ENCODE measurements around the gene SORL1. TPM values are rescaled to one million over a fixed set of nuclear protein-coding genes. Genes with fewer than 3 reads are reported as not detected.

The SORL1 gene
- total RNA-seq, 1 experiment from 2014 or later: 6.1 TPM

DNA sequence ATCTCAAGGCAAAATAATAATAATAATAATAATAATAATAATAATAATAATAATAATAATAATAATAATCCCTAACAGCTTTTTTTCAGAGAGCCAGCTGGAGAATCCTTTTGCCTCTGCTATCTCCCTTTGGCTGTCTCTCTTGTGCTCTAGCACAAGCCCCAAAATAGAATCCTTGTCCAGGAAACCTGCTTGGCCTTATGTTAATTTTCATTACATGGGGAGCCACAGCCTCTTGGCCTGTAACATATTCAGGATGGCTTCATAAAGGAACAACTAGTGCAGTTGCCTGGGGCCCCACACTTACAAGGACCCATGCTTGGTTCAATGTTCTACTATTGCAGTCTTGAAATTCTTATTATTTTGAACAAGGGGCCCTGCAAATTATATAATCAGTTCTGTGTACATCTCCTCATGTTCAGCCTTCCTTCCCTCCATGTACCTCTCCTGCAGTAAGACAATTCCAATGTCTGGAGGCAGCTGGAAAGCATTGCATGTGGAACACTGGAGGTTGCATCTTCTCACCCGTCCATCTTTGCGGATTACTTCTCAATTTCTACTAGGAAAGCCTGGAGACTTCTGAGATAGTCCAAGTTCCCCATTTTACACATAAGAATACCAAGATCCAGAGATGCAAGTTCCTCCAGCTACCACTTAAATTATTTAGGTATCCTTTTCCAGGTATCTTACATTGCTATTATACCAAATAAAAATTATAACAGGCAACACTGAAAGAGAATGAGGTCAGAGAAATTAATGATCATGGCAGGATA, 37.8 kb upstream of the SORL1 start:
- BruUV-seq (replicated peaks): no TSS peak
- Mint-ChIP-seq H3K27ac (ENCODE audit: unreplicated experiment) (no peak overlapping the region), H3K4me3 (ENCODE audit: low read depth, unreplicated experiment) (no peak overlapping the region), H3K4me1 (ENCODE audit: low read depth, unreplicated experiment) (peaks cover 8% of the 10 kb centered on the region), H3K9me3 (ENCODE audit: low read depth, unreplicated experiment) (no peaks in the 10 kb centered on the region), H3K36me3 (ENCODE audit: insufficient read depth, unreplicated experiment) (no peaks in the 10 kb centered on the region), H3K27me3 (ENCODE audit: unreplicated experiment) (no peaks in the 10 kb centered on the region)
- DNase-seq: no peak
- CTCF ChIA-PET: no interaction called here
- TF ChIP-seq, protein P1, sequence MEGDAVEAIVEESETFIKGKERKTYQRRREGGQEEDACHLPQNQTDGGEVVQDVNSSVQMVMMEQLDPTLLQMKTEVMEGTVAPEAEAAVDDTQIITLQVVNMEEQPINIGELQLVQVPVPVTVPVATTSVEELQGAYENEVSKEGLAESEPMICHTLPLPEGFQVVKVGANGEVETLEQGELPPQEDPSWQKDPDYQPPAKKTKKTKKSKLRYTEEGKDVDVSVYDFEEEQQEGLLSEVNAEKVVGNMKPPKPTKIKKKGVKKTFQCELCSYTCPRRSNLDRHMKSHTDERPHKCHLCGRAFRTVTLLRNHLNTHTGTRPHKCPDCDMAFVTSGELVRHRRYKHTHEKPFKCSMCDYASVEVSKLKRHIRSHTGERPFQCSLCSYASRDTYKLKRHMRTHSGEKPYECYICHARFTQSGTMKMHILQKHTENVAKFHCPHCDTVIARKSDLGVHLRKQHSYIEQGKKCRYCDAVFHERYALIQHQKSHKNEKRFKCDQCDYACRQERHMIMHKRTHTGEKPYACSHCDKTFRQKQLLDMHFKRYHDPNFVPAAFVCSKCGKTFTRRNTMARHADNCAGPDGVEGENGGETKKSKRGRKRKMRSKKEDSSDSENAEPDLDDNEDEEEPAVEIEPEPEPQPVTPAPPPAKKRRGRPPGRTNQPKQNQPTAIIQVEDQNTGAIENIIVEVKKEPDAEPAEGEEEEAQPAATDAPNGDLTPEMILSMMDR (IDR thresholded peaks at IDR 0.05; ENCODE audit: unreplicated experiment): no peak
- intact Hi-C loops (cut with micrococcal nuclease; ENCODE audit: unreplicated experiment): no loop called here

DNA sequence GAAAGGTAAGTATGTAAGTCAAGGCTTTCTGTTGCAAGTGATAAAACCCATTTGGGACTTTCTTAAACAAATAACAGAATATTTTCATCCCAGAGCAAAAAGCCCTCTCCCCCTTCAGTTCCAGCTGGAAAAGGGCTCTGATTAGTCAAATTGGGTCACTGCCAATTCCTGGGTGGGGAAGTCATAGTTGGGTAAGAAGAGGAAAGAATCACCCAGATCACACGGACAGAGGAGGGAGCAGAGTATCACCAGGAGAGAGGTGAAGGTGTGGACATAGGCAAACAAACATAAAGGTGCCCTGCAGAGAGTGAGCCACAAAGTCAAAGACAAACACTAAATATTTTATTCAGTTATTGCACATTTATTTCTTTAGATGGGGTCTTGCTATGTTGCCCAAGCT, 36.3 kb upstream of the SORL1 start:
- BruUV-seq (replicated peaks): no TSS peak
- H3K27ac Mint-ChIP-seq (ENCODE audit: unreplicated experiment): no peak overlapping the region
- H3K36me3 Mint-ChIP-seq (ENCODE audit: insufficient read depth, unreplicated experiment): no peaks in the 10 kb centered on the region
- no peak overlapping the region for H3K4me3 Mint-ChIP-seq (ENCODE audit: low read depth, unreplicated experiment)
- peak; percentile 1 for DNase-seq
- TF ChIP-seq, protein P1 (IDR thresholded peaks at IDR 0.05; ENCODE audit: unreplicated experiment): no peak
- H3K4me1 Mint-ChIP-seq (ENCODE audit: low read depth, unreplicated experiment): peaks cover 8% of the 10 kb centered on the region
- intact Hi-C loops (cut with micrococcal nuclease; ENCODE audit: unreplicated experiment): no loop called here
- no peaks in the 10 kb centered on the region for H3K27me3 Mint-ChIP-seq (ENCODE audit: unreplicated experiment)
- CTCF ChIA-PET: interaction anchor here (0.7 kb wide), 1 partner anchor 924 kb away, joined by 6 read pairs; no protein-coding TSS in a partner anchor
- no peaks in the 10 kb centered on the region for H3K9me3 Mint-ChIP-seq (ENCODE audit: low read depth, unreplicated experiment)

DNA sequence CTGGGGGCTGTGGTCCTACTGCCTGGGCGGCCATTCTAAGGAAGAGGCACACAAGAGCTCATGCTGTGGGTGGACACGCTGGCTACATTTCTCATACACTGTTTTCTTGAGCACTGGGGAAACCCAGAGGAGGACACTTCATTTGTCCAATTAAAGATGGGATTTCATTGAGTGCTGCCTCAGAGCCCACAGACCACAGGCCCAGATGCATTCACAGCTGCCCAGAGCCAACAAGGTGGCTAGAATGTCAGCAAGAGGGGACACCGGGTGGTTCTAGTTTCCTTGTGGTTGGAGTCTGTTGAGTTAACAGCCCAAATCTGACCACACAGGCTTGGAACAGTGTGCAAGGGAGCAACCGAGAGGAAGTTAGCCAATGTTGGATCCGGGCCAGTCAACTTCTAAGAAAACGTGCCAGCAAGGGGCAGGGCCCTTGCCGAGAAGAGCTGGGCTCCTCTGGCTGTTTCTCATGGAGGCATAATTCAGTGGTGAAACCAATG, 35.0 kb upstream of the SORL1 start:
- Mint-ChIP-seq H3K36me3 (ENCODE audit: insufficient read depth, unreplicated experiment) (no peaks in the 10 kb centered on the region), H3K4me3 (ENCODE audit: low read depth, unreplicated experiment) (no peak overlapping the region), H3K9me3 (ENCODE audit: low read depth, unreplicated experiment) (no peaks in the 10 kb centered on the region), H3K27me3 (ENCODE audit: unreplicated experiment) (no peaks in the 10 kb centered on the region), H3K4me1 (ENCODE audit: low read depth, unreplicated experiment) (peaks cover 8% of the 10 kb centered on the region), H3K27ac (ENCODE audit: unreplicated experiment) (no peak overlapping the region)
- peak; percentile 64 for DNase-seq
- CTCF ChIA-PET: interaction anchor here (0.6 kb wide), 1 partner anchor 628 kb away, joined by 3 read pairs; no protein-coding TSS in a partner anchor
- intact Hi-C loops (cut with micrococcal nuclease; ENCODE audit: unreplicated experiment): no loop called here
- BruUV-seq (replicated peaks): no TSS peak
- TF ChIP-seq, protein P1 (IDR thresholded peaks at IDR 0.05; ENCODE audit: unreplicated experiment): no peak

DNA sequence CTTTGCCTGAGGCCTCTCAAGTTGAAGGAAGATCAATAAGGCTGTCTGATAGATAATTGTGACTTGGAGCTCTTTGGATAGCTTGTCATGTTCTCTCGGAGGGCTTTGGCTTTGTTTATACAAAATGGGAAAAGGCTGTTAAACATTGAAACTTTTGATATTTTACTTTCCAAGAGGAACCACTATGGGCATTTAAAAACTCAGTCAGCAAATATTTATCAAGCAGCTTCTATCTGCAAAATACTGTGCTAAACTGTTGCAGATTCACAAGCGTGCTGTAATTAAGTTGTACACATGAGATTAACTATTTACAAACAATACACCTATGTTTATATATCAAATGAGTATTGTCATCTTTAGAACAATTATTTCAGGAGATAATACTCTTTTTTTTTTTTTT, 34.5 kb upstream of the SORL1 start:
- Mint-ChIP-seq H3K9me3 (ENCODE audit: low read depth, unreplicated experiment) (no peaks in the 10 kb centered on the region), H3K27me3 (ENCODE audit: unreplicated experiment) (no peaks in the 10 kb centered on the region), H3K36me3 (ENCODE audit: insufficient read depth, unreplicated experiment) (no peaks in the 10 kb centered on the region), H3K4me1 (ENCODE audit: low read depth, unreplicated experiment) (peaks cover 8% of the 10 kb centered on the region), H3K27ac (ENCODE audit: unreplicated experiment) (no peak overlapping the region), H3K4me3 (ENCODE audit: low read depth, unreplicated experiment) (no peak overlapping the region)
- intact Hi-C loops (cut with micrococcal nuclease; ENCODE audit: unreplicated experiment): no loop called here
- DNase-seq: no peak
- BruUV-seq (replicated peaks): no TSS peak
- TF ChIP-seq, protein P1 (IDR thresholded peaks at IDR 0.05; ENCODE audit: unreplicated experiment): no peak
- CTCF ChIA-PET: interaction anchor here (0.6 kb wide), 1 partner anchor 628 kb away, joined by 3 read pairs; no protein-coding TSS in a partner anchor

Measured in Calu3 (cell line).